Activated CD4-positive, alpha-beta T cell treated with anti-CD3 and anti-CD28 coated beads for 24 hours (primary cell): ENCODE measurements around the gene IL21R.
A peak's percentile ranks its signal among the peaks of the same experiment; 100 is the strongest.
"Not testable (repeated sequence)": the region's sequence is repeated elsewhere in the genome, so short reads cannot be mapped to it uniquely, and the experiment has no call there.

Source experiments
- DNase-seq, 2 donors: peaks; one replicate each; pipeline ENCODE4 v3.0.0-alpha.2; 2020; ENCODE audit warnings: low read depth in 2 of 2

Gene IL21R

DNA sequence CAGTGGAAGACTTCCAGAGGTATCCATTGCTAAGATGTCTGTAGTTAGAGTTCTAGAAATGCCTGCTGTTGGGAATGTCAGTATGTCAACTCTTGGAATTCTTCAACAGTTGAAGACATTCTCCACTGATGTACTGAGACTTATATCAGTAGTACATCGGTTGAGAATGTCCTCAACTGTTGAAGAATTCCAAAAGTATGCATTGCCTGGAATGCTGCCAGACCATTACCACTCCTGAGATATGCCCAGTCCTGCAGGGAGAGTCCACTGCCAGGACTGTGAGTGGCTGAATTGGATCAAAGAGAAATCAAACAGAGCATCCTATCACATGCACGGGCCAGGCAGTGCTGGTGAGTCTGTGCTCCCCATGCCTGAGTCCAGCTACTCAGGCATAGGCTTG lies 42.0 kb downstream of the IL21R start:
- DNase-seq = no peak

DNA sequence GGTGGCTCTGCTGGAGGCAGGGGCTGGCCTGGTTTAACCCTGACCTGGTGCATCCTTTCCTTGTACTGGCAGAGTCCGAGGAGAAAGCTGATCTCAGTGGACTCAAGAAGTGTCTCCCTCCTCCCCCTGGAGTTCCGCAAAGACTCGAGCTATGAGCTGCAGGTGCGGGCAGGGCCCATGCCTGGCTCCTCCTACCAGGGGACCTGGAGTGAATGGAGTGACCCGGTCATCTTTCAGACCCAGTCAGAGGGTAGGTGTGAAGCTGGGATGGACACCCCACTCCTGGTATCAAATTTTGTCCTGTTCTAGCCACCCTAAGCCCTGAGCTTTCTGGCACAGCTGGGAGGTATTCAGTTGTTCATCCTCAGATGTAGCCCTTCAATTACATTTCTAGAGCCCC lies 42.5 kb downstream of the IL21R start:
- DNase-seq = no peak

DNA sequence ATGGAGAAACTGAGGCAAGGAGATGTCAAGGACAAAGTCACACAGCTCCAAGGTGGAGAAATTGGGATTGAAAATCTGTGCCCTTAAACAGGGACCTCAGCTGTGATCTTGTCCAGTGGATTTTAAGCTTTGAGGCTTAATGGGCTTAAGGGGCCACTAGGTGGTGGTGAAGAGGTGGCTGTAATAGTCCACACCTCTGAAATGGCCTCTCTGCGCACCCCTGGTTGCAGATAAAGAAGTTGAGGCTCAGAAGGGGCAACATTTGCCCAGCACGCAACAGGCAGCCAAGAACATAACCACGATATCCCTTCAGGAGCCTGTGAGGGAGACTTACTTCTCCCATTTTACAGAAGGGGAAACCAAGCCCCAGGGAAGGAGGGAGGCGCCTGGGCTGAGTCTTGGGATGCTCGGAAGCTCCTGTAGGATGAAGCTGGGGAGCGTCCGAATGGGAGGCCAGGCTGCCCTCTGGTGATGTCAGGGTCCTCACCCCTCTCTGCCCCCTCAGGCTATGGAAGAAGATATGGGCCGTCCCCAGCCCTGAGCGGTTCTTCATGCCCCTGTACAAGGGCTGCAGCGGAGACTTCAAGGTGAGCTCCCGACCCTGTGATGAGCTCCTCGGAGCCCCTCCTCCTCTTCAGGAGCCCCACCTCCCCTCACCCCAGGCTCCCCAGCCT lies 43.7 kb downstream of the IL21R start:
- no peak for DNase-seq

DNA sequence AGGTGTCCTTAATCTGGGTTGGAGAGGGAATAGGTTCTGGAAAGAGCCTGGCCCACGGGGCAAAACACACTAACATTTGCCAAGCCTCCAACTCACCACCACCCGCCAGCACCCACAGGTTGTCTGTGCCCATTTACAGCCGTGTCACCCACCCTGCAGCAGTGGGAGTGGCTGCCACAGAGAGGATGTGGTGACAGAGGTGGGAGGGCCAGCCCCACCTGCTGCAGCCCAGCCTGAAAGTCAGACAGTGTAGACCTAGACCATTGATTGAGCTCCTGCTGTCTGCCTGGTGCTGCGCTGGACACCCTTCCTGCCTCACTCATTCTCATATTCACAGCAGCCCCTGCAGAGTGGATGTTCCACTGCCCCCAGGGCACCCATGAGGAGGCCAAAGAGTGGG lies 44.7 kb downstream of the IL21R start:
- DNase-seq = no peak

DNA sequence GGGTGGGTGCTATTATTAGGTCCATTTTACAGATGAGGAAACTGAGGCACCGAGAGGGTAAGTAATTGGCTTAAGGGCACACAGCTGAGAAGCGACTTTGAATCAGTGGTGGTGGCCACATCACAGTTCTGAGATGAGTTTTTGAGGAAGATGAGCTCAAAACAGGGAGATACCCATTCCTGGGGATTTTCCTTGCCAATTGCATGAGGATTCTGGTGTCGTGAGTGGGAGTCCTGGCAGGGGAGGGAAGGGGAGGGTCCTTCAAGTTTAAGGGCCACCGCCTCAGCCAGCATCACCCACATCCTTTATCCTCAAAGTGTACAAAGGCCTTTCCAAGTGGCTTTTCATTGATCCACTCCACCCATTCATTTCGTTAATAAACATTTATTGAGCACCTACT lies 45.3 kb downstream of the IL21R start:
- no peak for DNase-seq

DNA sequence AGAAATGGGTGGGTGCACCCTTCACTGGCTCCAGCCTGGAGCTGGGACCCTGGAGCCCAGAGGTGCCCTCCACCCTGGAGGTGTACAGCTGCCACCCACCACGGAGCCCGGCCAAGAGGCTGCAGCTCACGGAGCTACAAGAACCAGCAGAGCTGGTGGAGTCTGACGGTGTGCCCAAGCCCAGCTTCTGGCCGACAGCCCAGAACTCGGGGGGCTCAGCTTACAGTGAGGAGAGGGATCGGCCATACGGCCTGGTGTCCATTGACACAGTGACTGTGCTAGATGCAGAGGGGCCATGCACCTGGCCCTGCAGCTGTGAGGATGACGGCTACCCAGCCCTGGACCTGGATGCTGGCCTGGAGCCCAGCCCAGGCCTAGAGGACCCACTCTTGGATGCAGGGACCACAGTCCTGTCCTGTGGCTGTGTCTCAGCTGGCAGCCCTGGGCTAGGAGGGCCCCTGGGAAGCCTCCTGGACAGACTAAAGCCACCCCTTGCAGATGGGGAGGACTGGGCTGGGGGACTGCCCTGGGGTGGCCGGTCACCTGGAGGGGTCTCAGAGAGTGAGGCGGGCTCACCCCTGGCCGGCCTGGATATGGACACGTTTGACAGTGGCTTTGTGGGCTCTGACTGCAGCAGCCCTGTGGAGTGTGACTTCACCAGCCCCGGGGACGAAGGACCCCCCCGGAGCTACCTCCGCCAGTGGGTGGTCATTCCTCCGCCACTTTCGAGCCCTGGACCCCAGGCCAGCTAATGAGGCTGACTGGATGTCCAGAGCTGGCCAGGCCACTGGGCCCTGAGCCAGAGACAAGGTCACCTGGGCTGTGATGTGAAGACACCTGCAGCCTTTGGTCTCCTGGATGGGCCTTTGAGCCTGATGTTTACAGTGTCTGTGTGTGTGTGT lies 46.8 kb downstream of the IL21R start:
- DNase-seq = no peak

DNA sequence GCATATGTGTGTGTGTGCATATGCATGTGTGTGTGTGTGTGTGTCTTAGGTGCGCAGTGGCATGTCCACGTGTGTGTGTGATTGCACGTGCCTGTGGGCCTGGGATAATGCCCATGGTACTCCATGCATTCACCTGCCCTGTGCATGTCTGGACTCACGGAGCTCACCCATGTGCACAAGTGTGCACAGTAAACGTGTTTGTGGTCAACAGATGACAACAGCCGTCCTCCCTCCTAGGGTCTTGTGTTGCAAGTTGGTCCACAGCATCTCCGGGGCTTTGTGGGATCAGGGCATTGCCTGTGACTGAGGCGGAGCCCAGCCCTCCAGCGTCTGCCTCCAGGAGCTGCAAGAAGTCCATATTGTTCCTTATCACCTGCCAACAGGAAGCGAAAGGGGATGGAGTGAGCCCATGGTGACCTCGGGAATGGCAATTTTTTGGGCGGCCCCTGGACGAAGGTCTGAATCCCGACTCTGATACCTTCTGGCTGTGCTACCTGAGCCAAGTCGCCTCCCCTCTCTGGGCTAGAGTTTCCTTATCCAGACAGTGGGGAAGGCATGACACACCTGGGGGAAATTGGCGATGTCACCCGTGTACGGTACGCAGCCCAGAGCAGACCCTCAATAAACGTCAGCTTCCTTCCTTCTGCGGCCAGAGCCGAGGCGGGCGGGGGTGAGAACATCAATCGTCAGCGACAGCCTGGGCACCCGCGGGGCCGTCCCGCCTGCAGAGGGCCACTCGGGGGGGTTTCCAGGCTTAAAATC lies 47.6 kb downstream of the IL21R start:
- peak; percentile 42 to 51 for DNase-seq

DNA sequence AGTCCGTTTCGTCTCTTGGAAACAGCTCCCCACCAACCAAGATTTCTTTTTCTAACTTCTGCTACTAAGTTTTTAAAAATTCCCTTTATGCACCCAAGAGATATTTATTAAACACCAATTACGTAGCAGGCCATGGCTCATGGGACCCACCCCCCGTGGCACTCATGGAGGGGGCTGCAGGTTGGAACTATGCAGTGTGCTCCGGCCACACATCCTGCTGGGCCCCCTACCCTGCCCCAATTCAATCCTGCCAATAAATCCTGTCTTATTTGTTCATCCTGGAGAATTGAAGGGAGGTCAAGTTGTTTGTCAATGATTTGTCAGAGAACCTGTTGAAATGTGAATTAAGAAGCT lies 48.2 kb downstream of the IL21R start:
- no peak for DNase-seq

DNA sequence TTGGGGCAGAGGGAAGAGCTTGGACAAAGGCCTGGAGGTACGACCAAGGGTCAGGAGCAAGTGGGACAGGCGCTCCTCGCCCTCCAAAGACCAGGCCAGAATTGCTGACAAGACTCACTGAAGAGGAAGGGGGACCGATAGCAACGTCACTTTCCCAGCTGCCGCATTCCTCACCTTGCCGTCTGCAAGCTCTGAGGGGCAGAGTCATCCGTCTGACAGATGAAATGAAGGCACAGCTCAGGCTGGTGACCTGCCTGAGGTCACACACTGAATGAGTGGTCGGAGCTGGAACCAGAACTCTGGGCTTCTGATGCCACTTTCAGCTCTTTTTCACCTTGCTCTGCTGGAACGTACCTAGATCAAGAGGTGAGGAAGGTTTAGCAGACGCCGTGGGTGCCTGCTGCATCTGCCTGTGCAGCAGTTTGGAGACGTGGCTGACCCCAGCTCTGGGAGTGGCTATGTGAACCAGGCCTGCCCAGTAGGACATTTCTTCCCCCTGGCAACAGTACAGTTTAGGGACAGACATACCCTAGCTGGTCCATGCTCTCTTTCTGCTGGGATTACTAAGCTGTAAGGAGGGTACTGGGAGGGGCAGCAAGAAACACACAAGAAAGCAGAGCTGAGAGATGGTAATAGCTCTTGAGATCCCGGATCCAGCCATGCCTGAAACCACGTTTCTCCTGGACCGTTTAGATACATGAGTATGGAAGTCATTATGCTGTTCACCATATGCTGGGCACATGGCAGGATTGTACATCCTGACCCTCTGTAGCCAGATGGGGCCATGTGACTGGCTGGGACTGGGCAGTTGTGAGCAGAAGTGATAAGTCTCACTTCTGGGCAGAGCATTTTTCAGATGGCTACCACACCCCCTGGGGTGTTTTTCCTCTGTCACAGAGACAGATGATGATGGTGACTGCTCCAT lies 50.9 kb downstream of the IL21R start:
- no peak for DNase-seq

DNA sequence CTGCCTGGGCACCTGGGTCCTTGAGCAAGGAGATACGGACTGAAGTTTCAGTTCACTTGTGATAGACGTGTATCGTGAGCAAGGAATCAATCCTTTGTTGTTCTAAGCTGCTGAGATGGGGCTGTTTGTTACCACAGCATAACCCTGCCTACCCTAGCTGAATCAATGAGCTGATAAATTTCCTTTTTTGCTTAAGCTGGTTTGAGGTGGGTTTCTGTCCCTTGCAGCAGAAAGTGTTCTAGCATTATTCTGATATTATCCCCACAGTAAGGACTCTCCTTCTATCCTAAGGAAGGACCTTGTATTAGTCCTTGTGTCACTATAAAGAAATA lies 51.5 kb downstream of the IL21R start:
- DNase-seq = no peak

DNA sequence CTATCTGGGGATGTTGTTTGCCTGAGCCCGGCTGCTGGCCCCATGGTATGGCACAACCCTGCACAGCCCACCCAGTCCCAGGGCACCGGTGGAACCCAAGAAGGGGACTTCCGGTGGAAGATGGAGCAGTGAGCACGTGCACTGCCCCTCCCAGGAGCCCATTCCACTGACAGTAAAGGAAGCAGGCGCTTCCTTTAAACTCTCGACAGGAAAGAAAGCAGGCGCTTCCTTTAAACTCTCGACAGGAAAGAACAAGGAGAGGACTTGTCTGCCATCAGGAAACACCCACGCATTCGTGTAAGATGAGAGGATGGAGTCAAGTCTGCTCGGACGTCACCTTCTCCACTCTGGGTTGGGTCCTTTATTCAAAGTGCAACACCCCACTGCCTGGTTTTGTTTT lies 53.7 kb downstream of the IL21R start:
- DNase-seq = no peak

DNA sequence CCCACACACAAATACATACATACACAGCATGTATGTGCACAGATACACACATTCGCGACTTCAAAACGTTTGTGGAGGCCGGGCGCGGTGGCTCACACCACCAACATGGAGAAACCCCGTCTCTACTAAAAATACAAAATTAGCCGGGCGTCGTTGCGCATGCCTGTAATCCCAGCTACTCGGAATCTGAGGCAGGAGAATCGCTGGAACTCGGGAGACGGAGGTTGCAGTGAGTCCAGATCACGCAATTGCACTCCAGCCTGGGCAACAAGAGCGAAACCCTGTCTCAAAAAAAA lies 55.6 kb downstream of the IL21R start:
- not testable (repeated sequence) for DNase-seq

DNA sequence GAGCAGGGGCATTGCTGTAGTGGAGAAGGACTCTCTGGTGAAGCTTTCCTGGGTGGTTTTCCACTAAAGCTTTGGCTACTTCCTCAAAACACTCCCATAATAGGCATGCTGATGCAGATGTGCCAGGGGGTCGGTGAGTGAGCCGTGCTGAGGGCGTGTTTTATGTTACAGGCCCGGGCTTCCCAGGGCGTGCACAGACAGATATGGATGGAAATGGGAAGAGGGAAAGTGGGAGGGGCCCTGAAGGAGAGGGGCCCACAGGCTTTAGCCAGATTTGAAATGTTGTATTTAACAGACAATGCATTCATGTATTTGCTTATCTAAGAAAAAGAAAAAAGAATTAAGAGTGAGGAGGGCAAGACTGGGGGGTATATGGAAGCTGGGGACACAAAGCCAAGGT lies 56.3 kb downstream of the IL21R start:
- no peak for DNase-seq

DNA sequence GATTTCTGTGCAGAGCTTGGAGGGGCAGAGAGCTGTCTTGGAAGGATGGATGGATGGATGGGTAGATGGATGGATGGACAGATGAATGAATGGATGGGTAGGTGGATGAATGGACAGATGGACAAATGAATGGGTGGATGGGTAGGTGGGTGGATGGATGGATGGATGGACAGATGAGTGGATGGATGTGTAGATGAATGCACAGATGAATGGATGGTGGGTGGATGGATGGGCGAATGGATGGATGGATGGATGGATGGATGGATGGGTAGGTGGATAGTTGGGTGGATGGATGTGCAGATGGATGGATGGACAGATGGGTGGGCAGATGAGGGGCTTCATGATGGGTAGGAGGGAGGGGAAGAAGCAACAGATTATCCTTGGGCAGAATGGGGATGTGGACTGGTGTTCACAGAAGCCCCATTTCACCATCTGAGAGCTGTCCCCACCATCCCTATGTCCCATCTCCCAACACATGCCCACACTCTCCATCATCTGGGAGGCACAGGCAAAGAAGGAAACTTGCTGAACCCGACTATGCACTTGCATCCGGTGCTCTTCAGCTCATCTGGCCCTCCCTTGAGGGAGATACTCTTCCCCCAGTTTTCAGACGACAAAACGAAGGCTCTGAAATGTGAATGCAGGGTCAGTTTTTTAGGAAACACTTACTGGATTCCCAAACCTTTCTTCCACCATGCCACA lies 57.2 kb downstream of the IL21R start:
- DNase-seq = no peak

DNA sequence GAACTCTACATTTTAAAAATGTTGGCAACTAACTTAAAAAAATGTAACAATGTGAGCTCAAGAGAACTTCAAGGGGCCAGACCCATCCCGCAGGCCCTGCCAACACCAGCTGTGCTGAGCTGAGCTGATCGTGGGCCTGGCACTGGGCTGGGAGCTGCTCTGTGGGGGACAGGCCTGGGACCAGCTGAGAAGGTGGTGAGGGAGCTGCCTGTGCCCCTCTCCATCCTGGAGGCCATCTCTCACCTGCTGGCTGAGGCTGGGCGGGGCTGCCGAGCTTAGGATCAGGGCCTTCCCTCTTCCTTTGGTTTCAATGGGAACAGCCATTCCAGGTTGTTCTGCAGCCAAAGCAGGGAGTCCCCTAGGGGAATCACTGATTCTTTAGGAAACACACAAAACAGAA lies 58.2 kb downstream of the IL21R start:
- no peak for DNase-seq

DNA sequence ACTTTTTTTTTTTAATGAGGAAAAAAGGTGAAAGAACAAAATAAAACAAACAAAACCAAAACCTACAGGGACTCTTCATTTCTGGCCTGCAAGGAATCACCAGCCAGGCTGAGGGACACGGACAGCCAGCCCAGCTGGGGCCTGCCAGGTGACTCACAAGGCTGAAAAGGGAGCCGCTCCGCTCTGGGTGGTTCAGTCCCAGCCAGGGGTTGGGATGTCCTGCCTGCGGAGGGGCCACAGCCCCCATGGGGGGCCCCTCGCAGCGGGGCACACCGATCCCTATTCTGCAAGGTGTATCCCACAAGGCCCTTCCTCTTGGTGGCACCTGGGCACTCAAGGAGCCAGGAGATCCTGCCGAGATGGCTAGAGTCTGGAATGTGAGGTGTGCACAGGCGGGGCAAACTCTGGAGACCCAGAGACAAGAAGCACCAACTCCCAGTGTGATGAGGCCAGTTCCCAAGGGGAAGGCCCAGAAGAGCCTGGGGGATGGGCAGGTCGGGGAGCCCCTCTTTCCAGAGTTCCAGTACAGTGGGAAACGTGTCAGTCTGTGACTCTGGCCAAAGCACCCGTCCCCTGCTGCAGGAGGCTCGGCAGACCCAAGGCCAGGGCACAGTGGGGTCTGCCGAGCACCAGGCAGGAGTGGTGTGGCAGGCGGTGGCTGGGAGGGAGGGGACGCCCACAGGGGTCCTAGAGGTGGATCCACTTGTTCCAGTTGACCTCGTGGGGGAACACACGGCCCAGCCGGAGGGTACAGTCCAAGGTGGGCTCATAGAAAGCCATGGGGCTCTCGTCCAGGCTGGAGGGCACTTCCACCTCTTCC lies 58.9 kb downstream of the IL21R start:
- DNase-seq = no peak

DNA sequence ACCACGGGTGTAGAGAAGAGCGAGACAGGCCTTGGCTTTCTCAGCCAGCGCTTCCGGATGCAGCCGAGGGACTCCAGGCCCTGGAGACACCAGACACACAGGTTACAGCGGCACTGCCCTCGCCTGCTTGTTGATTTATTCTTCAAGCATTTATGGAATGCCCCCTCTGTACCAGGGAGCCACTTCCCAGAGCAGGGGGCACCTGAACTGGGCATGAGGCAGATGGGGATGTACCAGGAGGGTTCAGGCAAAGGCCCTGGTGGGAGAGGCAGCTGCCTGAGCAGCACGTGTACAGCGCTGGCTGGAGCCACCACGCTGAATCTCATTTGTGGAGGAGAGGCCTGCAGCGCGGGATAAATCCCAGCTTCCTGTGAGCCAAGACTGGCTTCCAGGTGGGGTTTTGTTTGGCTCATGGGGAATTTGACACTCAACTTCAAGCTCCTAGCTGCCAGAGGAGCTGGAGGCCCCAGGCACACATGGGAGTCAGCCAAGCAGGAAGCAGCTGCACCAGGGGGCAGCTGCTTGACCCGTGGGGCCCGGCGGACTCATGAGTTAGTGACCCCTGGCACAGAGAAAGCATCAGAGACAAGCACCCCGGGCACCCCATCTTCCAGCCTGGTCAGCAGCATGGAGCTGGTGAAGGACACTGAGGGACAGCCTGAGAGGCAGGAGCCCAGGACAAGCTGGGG lies 59.7 kb downstream of the IL21R start:
- no peak for DNase-seq

DNA sequence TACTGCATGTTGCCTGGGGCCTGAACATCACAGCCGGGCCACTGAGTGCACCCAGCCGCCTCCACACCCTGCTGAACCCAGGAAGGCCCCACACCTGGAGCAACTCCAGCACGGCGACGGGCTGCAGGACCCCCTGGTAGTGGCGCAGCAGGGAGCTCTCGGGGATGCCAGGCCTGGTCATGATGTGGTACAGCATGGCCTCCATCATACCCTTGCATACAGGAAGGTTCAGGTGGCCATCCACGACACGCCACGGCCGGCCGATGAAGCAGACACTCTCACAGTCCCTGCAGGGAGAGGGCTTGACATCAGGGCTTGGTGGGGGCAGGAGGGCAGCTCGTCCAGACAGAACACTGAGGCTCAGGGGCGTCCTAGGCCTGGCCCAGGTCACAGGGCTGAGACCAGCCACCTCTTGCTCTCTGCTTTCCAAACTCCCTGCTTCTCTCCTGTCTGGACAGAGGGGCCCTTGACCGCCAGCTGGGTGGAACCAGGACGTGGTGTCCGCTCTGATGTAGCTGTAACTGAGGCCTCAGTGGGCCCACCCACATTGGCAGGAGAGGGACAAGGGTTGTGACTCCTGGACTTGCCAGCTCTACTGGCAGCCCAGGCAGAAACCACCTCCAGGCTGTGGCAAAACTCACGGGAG lies 60.3 kb downstream of the IL21R start:
- DNase-seq = no peak
